ENCODE results near the gene ZDHHC24.

DNA sequence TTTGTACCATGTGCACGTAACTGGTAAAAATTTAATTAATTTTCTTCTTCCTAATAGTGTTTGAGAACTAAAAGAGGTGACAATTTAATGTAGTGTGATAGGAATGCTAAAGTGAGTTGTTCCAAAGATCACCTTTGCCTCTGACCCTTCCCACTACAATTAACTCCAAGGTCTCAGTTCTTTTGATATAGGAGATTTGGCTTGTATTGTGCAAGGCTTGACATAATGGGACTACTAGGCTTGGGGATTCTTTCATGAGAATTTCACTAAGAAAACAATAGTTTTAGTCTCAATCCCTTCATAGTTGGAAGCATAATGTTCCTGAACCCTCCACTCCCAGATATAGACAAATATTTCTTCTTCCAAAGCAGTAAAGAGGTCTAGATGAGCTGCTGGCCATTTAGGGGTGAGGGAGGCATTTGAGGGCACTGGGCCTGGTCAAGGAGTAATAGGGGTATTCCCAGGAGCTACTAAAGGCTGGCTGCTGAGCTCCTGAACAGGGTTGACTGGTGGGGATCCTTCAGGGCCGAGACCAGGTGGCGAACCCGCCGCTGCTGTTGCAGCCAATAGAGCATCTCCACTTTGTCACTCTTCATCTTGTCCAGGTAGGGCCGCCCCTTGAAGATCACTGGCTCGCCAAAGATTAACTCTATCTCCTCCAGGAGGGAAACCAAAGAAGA, 44.3 kb upstream of the ZDHHC24 start:
- TF ChIP-seq EZH2 (IDR thresholded peaks at IDR 0.05; ENCODE audit: borderline replicate concordance, low read depth, low read length, poor library complexity, severe bottlenecking) = no peak
- TF ChIP-seq, protein P1, sequence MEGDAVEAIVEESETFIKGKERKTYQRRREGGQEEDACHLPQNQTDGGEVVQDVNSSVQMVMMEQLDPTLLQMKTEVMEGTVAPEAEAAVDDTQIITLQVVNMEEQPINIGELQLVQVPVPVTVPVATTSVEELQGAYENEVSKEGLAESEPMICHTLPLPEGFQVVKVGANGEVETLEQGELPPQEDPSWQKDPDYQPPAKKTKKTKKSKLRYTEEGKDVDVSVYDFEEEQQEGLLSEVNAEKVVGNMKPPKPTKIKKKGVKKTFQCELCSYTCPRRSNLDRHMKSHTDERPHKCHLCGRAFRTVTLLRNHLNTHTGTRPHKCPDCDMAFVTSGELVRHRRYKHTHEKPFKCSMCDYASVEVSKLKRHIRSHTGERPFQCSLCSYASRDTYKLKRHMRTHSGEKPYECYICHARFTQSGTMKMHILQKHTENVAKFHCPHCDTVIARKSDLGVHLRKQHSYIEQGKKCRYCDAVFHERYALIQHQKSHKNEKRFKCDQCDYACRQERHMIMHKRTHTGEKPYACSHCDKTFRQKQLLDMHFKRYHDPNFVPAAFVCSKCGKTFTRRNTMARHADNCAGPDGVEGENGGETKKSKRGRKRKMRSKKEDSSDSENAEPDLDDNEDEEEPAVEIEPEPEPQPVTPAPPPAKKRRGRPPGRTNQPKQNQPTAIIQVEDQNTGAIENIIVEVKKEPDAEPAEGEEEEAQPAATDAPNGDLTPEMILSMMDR (conservative IDR thresholded peaks at IDR 0.05; ENCODE audit: low read depth, low read length) = no peak
